Fibroblast of lung (primary cell): ENCODE results near the gene MYRIP.

Source experiments
- CTCF ChIP-seq, 2 donors: IDR thresholded peaks in 1 of 2; conservative IDR thresholded peaks in 1 of 2; 1 replicate in 1 of 2; 2 replicates in 1 of 2; pipeline ENCODE4 v1.5.1; 2011 to 2012; ENCODE audit warnings: low read length in 2 of 2, control low read depth in 1 of 2, inconsistent platforms in 1 of 2, low read depth in 1 of 2, mild to moderate bottlenecking in 1 of 2
- EZH2 ChIP-seq: IDR thresholded peaks from 2 replicates; pipeline ENCODE4 v1.5.1; 2012; ENCODE audit warnings: low read length, control low read depth, mild to moderate bottlenecking; ENCODE audit errors: missing control alignments

DNA sequence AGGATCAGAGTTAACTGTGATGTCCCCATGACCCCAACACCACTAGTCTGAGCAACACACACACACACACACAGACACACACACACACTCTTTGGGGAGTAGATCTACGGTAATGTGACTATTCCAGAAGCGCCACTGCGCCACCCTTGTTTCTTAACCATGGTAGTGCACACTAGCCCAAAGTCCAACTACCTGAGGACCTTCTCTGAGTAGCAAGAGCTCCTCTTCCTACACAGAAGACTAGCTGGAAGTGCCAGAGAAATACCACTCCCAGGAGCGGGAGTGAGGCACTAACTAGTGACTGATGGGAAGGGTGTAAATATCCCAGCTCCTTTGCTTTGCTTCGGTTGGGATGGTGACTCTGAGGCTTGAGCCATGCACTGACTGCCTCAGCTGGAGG is 404.1 kb downstream of the MYRIP start:
- TF ChIP-seq CTCF (conservative IDR thresholded peaks at IDR 0.05 in 1 of 2, IDR thresholded peaks at IDR 0.05 in 1 of 2; ENCODE audit: low read depth in 1 of 2, low read length in 2 of 2) (no peak), EZH2 (no peak)
